Daoy (cell line): Measurements from ENCODE around the gene C14orf132. TPM values are rescaled to one million over a fixed set of nuclear protein-coding genes. Genes with fewer than 3 reads are reported as not detected.
A peak's percentile ranks its signal among the peaks of the same experiment; 100 is the strongest.

ENCODE experiments used
- DNase-seq: peaks from one replicate; pipeline ENCODE4 v3.0.0-alpha.2; 2015; ENCODE audit warnings: low read depth
- total RNA-seq: library from RNA; depleted of rRNA; stranded (reverse); fragments of >200 nt; shearing (Covaris generic); gene quantifications from 2 replicates; pipeline ENCODE4 v1.2.3, GENCODE V29; 2014

C14orf132 gene
- total RNA-seq, 1 experiment from 2014 or later: 5.9 TPM

GRCh38 chr14:96082420-96083300, 43.5 kb downstream of the C14orf132 start:
- no peak for DNase-seq

DNA sequence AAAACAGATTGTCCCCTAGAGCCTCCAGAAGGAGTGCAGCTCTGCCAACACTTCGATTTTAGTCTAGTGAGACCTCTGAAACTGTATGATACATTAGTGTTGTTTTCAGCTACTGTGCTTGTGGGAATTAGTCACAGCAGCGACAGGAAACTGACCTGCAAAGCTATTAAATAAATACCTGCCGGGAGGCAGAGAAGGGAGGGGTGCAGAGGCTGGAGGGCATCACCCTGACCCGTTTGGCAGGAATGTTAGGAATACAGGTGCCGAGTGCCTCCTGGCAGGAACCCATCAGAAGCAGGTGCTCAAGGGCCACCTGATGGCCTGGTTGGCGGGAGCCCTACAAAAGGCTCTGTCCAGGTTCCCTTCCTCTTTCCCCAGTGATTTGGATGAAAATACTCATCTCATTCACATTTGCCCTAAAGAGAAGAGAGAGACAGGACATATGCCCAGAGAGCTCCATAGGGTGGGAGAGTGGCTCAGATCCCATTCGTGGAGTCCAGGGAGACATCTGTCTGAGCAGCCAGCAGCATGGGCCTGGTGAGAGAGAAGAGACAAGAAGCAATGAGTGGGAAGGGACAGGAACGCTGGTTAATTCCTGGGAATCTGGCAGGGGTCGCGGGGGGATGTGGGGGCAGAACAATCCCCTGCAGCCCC, 44.6 kb downstream of the C14orf132 start:
- DNase-seq: peak; percentile 37

DNA sequence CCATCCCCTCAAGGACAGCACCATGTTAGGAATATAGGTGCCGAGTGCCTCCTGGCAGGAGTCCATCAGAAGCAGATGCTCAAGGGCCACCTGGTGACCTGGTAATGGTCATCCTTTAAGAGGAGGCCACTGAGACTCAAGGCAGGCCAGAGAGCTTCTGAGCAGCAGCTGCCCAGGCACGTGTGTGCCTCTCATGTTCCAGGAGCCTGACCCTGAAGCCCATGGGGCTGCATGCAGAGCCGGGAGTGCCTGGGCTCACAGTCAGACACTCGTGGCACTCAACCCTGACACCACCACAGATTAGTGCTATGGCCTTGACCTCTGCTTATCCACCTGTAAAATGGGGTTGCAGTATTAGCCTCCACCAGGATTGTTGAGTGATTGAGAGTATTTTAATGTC, 45.6 kb downstream of the C14orf132 start:
- DNase-seq: no peak

DNA sequence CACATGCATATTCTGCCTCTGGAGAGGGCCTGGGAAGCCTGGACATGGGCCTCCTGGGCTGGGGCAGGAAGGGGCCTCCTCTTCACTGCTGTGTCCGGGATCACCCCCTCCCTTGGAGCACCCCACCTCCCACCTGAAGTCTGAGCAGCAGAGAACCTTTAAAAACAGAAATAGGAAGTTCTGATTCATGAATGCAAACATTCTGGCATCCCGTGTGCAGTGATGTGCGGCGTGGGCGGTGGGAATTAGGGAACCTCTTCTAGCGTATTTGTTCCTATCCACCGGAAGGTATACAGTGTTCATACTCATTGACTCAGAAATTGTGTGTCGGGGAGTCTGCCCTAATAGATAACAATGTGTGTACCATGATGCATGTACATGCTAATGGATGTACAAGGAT, 46.2 kb downstream of the C14orf132 start:
- DNase-seq: peak; percentile 69

DNA sequence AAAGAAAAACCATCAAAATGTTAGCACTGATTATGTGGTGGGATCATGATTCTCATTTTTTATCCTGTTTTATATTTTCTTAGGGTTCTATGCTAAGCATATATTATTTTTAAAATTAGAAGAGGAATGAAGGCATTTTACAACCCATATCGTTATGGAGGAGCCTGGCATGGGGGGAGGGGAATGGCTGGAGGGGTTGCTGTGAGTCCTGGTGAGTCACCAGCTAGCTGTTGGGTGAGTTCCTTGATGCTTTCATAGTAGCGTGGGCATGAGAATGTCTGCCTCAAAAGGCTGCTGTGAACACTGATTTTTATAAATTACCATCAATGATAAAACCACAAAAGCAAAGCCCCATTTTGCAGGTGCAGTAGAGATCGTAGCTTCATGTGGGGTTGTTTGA, 46.9 kb downstream of the C14orf132 start:
- peak; percentile 89 for DNase-seq

DNA sequence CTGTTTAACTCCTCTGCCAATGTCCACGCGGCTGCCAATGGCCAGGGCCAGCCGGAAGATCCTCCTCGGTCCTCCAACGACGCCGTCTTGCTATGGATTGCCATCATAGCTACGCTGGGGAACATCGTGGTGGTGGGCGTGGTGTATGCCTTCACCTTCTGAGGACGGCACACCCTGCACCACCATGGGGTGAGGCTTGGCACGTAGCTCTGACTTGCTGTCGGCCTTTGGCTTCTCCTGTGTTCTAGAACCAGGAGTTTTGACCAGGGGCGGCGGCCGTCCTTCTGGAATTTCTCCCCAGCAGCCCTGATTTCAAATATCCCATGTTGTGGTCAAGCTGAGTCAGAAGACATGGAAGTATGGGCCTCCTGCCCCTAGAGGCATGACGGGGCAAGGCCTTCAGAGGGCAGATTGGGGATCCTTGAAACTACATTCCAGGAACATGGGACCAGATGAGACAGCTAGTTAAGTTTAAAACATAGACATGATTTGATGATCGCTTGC, 47.5 kb downstream of the C14orf132 start:
- DNase-seq: peak; percentile 58

DNA sequence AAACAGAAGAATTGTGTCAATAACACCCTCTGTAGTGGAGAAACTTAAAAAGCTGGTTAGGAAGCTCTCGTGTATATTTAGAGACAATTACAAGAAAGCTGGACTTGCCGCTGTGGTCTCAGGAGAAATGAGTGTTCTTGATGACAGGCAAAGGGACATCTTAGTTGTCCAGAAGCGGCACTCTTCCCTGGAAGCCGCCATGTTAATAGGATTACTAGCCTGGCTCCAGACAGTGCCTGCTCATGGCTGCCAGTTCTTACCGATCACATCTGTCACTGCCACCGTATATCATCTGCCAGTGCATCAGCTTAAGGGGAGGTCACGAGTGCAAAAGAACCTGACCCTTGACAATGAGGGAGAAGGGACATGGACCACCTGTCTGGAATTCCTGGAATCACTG, 48.9 kb downstream of the C14orf132 start:
- no peak for DNase-seq

DNA sequence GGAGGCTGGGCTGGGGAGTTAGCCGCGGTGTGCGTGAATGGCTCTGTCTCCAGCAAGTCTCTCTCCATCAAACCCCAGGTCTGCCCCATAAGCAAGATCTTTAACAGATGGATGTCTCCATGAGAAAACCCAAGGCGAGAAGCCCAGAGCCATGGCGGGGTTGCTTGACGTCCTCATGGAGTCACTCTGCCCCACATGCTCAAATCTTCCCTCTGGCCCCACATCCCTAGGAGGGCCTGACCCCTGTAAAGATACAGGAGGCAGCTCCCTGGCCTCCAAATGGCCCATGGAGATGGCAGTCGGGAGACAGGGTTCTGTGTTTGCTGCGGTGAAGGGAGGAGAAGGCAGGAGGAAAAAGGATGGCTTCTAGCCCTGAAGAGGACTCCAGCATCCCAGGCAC, 49.3 kb downstream of the C14orf132 start:
- no peak for DNase-seq

GRCh38 chr14:96088911-96089310, 49.7 kb downstream of the C14orf132 start:
- no peak for DNase-seq

DNA sequence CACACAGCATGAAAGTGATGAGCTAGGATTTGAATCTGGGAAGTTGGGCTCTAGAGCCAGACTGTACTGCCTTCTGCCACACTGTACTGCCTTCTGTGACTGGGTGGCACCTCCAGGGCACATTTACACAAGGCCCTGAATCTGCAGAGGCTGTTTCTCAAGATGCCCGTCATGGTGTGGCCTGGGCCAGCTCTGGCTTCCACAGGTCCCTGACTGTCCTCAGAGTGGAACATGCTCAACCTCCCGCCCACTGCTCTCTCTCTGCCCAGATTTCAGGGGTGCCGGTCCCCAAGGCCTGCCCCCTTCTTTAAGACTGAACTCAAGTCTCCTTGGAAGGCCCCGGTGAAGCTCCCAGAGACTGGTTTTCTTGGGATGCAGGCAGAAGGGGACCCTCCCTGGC, 50.2 kb downstream of the C14orf132 start:
- DNase-seq: no peak

DNA sequence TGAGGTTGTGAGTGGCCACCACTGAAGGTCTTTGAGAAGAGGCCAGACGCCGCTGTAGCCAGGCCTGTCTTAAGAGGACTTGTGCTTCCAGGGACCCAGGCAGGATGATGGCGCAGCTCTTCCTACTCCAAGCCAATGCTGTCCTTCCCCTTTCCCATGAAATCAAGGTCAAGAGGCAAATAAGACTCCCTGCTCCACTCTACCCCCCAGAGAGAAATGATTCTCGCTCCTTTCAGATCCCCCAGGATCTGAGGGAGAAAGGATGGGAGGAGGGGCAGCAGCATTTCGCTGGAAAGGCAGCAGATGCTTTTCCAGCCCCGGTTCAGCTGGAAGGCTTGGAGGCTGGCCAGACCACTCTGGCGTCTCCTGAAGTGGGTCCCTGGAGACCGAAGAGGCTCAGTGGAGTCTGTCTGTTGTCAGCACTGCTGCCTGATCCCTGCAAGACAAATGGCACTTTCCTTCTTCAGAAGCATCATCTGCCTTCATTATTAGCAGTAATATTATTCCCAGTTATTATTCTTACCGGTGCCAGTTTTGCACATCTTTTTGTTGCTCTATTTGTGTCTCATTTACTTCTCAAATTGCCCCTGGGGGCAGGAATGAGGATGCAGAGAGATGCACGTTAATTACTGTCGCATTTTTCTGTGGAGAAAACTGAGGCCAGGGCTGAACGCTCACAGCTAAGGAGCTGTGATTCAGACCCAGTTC, 51.4 kb downstream of the C14orf132 start:
- peak; percentile 88 for DNase-seq

GRCh38 chr14:96091149-96091693, 52.1 kb downstream of the C14orf132 start:
- no peak for DNase-seq

GRCh38 chr14:96091941-96092411, 52.8 kb downstream of the C14orf132 start:
- no peak for DNase-seq

DNA sequence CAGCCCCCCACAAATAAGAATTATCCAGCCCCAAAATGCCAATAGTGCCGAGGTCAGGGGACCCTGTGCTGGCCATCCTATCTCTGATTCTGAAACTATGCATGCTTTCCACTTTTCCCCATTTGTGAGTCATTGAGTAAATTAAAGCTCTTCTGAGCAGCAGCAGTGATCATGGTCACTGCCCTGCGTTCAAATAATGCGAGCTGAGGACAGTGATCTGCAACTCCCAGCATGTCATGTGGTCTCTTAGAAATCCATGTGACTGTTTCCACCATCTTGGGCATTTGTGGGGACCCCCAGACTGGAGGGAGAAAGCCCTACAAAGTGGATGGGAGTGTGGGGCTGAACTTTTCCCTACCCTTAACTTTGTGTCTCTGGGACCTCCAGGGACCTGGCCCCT, 53.8 kb downstream of the C14orf132 start:
- peak; percentile 54 for DNase-seq

DNA sequence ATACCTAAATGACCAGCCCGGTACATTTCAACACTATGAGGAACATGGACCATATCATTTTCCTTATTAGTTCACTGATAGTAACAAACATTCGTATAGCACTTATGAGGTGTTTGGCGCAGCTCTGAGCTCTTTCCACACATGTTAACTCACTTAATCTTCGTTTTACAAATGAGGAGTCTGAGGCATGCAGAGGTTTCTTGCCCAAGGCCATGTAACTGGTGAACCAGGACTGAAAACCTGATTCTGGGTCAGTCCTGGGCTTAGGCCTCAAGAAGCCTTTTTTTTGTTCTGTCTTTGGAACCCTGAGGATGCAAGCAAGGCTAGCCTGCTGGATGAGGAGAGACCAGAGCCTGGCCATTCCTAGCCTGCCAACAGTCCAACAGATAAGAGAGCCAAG, 55.0 kb downstream of the C14orf132 start:
- DNase-seq: no peak

DNA sequence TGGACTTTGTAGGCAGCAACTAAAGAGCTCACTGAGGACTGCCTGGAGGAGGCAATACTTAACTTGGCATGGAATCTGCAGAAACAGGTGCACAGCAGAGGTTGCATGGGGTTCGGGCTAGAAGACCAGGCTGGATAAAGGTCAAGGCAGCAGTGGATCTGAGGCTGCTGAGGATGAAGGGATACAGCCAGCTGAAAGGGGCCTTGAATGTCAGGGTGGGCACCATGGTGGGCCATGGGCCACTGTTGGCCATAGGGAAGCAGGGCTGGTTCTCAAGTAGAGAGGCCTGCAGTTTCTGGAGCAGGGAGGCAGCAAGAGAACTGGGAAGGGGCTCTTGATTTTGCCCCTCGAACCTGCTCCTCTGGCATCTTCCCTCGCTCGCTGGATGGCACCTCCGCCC, 55.5 kb downstream of the C14orf132 start:
- DNase-seq: no peak

GRCh38 chr14:96095058-96095457, 55.9 kb downstream of the C14orf132 start:
- no peak for DNase-seq

DNA sequence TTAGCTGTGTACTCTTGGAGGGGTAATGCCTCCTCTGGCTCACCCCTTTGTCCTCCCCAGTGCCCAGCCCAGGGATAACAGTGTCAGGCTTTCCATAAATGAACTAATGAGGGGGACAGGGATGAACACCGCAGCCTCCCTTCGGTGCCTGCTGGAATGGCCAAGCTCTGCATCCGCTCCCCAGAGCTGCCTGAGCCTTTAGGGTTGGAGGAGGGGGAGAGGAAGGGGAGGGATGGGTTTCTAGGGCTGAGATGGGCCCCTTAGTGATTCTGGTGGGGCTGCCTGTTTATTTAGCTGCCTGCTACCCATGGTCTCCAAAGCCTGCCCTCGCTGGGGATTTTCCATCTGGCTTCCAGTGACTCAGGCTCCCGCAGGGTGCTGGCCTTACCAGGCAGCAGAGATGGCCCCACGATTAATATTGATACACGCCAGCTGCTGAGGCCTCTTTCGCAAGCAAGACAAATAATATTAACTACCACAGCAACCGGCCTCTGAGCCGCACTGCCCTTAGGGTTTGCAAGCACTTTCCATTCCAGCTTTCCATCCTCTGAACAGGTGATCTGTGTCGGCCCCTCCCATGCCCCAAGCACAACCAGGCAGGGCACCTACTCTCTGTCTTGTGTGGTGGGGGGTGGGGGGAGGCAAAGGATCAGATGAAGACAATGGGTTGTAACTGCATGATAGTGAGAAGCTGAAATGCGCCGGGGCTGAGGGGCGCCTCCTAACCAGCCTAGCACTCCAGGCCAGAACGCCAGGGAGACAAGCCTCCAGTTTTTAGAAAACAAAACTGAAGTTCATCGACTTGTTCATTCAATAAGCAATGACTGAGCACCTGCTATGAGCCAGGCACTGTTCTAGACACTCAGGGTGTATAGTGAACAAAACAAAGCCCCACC, 56.7 kb downstream of the C14orf132 start:
- peak; percentile 87 for DNase-seq

GRCh38 chr14:96096639-96097610, 57.8 kb downstream of the C14orf132 start:
- no peak for DNase-seq

- no peak for DNase-seq
These were observed 58.6 kb downstream of the C14orf132 start for GRCh38 chr14:96097752-96098151.
